HepG2 (cell line): ENCODE measurements around the gene RABEP1. TPM values are rescaled to one million over a fixed set of nuclear protein-coding genes. Genes with fewer than 3 reads are reported as not detected.

Experiments used
- CBFB ChIP-seq: sonication (generic); formaldehyde crosslinking; IDR thresholded peaks from 2 replicates; pipeline ENCODE4 v1.4.0; 2020; ENCODE audit warnings: missing genetic modification reagents
- CREM ChIP-seq, 2 experiments: sonication (generic) in 1 of 2; formaldehyde crosslinking in 1 of 2; IDR thresholded peaks; 2 replicates each; pipeline versions ENCODE4 v1.4.0 to v1.6.1; 2016 to 2020; ENCODE audit warnings: antibody characterized with exemption in 1 of 2, mild to moderate bottlenecking in 1 of 2, missing genetic modification reagents in 1 of 2
- FOXK1 ChIP-seq: sonication (generic); formaldehyde crosslinking; IDR thresholded peaks from 2 replicates; pipeline ENCODE4 v1.4.0; 2020; ENCODE audit warnings: low read depth, missing genetic modification reagents, borderline replicate concordance
- IRF1 ChIP-seq: sonication (generic); formaldehyde crosslinking; IDR thresholded peaks from 2 replicates; pipeline ENCODE4 v1.4.0; 2020; ENCODE audit warnings: low read depth, mild to moderate bottlenecking, missing genetic modification reagents
- IRX3 ChIP-seq: sonication (generic); formaldehyde crosslinking; IDR thresholded peaks from 2 replicates; pipeline ENCODE4 v1.8.1; 2023; ENCODE audit warnings: mild to moderate bottlenecking, low read depth, missing genetic modification reagents, borderline replicate concordance
- JUN ChIP-seq: sonication (generic); formaldehyde crosslinking; IDR thresholded peaks from 2 replicates; pipeline ENCODE4 v1.4.0; 2020; ENCODE audit warnings: mild to moderate bottlenecking, missing genetic modification reagents
- MTF2 ChIP-seq: sonication (generic); formaldehyde crosslinking; IDR thresholded peaks from 2 replicates; pipeline ENCODE4 v1.5.0; 2020; ENCODE audit warnings: missing genetic modification reagents, borderline replicate concordance
- NFRKB ChIP-seq: fragments of 450-650 bp; IDR thresholded peaks from 2 replicates; pipeline ENCODE4 v1.6.1; 2017
- NR2F2 ChIP-seq: IDR thresholded peaks from 2 replicates; pipeline ENCODE4 v1.6.1; 2012; ENCODE audit warnings: low read depth, inconsistent platforms, borderline replicate concordance
- PRMT3 ChIP-seq: sonication (generic); formaldehyde crosslinking; IDR thresholded peaks from 2 replicates; pipeline ENCODE4 v1.8.1; 2022; ENCODE audit warnings: low read depth, mild to moderate bottlenecking, moderate library complexity, missing genetic modification reagents, borderline replicate concordance
- SIX1 ChIP-seq: sonication (generic); formaldehyde crosslinking; IDR thresholded peaks from 2 replicates; pipeline ENCODE4 v1.4.0; 2020; ENCODE audit warnings: missing genetic modification reagents, borderline replicate concordance
- SNAPC5 ChIP-seq: sonication (generic); formaldehyde crosslinking; IDR thresholded peaks from 2 replicates; pipeline ENCODE4 v1.8.1; 2023; ENCODE audit warnings: mild to moderate bottlenecking, missing genetic modification reagents, borderline replicate concordance
- ZBTB26 ChIP-seq: IDR thresholded peaks from 2 replicates; pipeline ENCODE4 v1.6.1; 2016; ENCODE audit warnings: missing compliant biosample characterization, missing genetic modification reagents, borderline replicate concordance
- ZC3H13 ChIP-seq: sonication (generic); formaldehyde crosslinking; IDR thresholded peaks from 2 replicates; pipeline ENCODE4 v1.8.1; 2023; ENCODE audit warnings: mild to moderate bottlenecking, missing genetic modification reagents, moderate library complexity
- ZFAT ChIP-seq: sonication (generic); formaldehyde crosslinking; conservative IDR thresholded peaks from 2 replicates; pipeline ENCODE4 v1.8.1; 2023; ENCODE audit warnings: missing genetic modification reagents, inconsistent platforms
- ZNF264 ChIP-seq: sonication (generic); formaldehyde crosslinking; IDR thresholded peaks from 2 replicates; pipeline ENCODE4 v1.4.0; 2020; ENCODE audit warnings: missing genetic modification reagents
- ZNF337 ChIP-seq: sonication (generic); formaldehyde crosslinking; IDR thresholded peaks from 2 replicates; pipeline ENCODE4 v1.5.1; 2020; ENCODE audit warnings: missing genetic modification reagents, low read depth, mild to moderate bottlenecking, borderline replicate concordance
- ZNF546 ChIP-seq: sonication (generic); formaldehyde crosslinking; conservative IDR thresholded peaks from 2 replicates; pipeline ENCODE4 v1.8.1; 2023; ENCODE audit warnings: mild to moderate bottlenecking, missing genetic modification reagents
- ZNF589 ChIP-seq: sonication (generic); formaldehyde crosslinking; conservative IDR thresholded peaks from 2 replicates; pipeline ENCODE4 v1.8.0; 2022; ENCODE audit warnings: mild to moderate bottlenecking, moderate library complexity, missing genetic modification reagents
- ZNF773 ChIP-seq: sonication (generic); formaldehyde crosslinking; IDR thresholded peaks from 2 replicates; pipeline ENCODE4 v1.4.0; 2020; ENCODE audit warnings: missing genetic modification reagents, borderline replicate concordance
- ZNF839 ChIP-seq: sonication (generic); formaldehyde crosslinking; IDR thresholded peaks from 2 replicates; pipeline ENCODE4 v1.4.0; 2020; ENCODE audit warnings: missing genetic modification reagents, mild to moderate bottlenecking, borderline replicate concordance
- ZSCAN25 ChIP-seq: sonication (generic); formaldehyde crosslinking; IDR thresholded peaks from 2 replicates; pipeline ENCODE4 v1.8.0; 2022; ENCODE audit warnings: mild to moderate bottlenecking, missing genetic modification reagents
- ZZZ3 ChIP-seq: sonication (generic); formaldehyde crosslinking; IDR thresholded peaks from 2 replicates; pipeline ENCODE4 v1.4.0; 2020; ENCODE audit warnings: missing genetic modification reagents, mild to moderate bottlenecking, borderline replicate concordance
- polyA plus RNA-seq, 8 experiments: library from polyadenylated mRNA; depleted of rRNA in 3 of 8; stranded (reverse) in 7 of 8; unstranded in 1 of 8; fragments of >200 nt; fragmentation: Illumina TruSeq in 4 of 8; extraction: Trizol in 4 of 8; gene quantifications; 2 replicates each; pipeline versions ENCODE4 v1.2.1 to v1.2.3, GENCODE V29; 2011 to 2016; ENCODE audit warnings: low read depth in 4 of 8, missing spikeins in 1 of 8, mixed read lengths in 1 of 8; ENCODE audit not compliant: insufficient read depth in 1 of 8
- total RNA-seq, 5 experiments: library from RNA; depleted of rRNA; stranded (reverse); fragments of >200 nt; fragmentation: Illumina TruSeq; extraction: Trizol; gene quantifications; 2 replicates each; pipeline ENCODE4 v1.2.3, GENCODE V29; 2016; ENCODE audit warnings: low read depth in 1 of 5
- TF ChIP-seq, protein P1 (sequence below): IDR thresholded peaks from 2 replicates; pipeline ENCODE4 v1.6.1; 2016; ENCODE audit warnings: mild to moderate bottlenecking
- TF ChIP-seq, protein P2 (sequence below): sonication (generic); formaldehyde crosslinking; IDR thresholded peaks from 2 replicates; pipeline ENCODE4 v1.4.0; 2020; ENCODE audit warnings: missing genetic modification reagents, borderline replicate concordance

Gene RABEP1
- total and polyA plus RNA-seq, 2 of the 13 experiments (the other 11 are each of a cell fraction or from before 2014, with no cell fraction given): 13.7 to 41.5 TPM

GRCh38 chr17:5419356-5419958 lies 137.4 kb downstream of the RABEP1 start, which contains the start of gene NUP88 (continued):
- TF ChIP-seq MTF2 (CRISPR knock-in tag): no peak
- TF ChIP-seq CBFB (CRISPR knock-in tag): no peak; the same call in none of the 2 replicates
- no peak for TF ChIP-seq IRX3 (CRISPR knock-in tag)
- TF ChIP-seq ZC3H13: peak; percentile 66; the same call in 1 of the 2 replicates
- no peak for TF ChIP-seq SNAPC5 (CRISPR knock-in tag)
- TF ChIP-seq ZZZ3 (CRISPR knock-in tag): no peak
- TF ChIP-seq ZNF337 (CRISPR knock-in tag): no peak
- no peak for TF ChIP-seq PRMT3
- no peak for TF ChIP-seq ZSCAN25 (CRISPR knock-in tag)
- no peak for TF ChIP-seq ZBTB26 (CRISPR knock-in tag)
- 0 out of 2 replicates have a peak, but pooled peaks have one; percentile 0 for TF ChIP-seq SIX1
- no peak for TF ChIP-seq NR2F2
- peak; percentile 59; the same call in 1 of the 2 replicates for TF ChIP-seq ZNF773 (CRISPR knock-in tag)
- TF ChIP-seq, protein P1, sequence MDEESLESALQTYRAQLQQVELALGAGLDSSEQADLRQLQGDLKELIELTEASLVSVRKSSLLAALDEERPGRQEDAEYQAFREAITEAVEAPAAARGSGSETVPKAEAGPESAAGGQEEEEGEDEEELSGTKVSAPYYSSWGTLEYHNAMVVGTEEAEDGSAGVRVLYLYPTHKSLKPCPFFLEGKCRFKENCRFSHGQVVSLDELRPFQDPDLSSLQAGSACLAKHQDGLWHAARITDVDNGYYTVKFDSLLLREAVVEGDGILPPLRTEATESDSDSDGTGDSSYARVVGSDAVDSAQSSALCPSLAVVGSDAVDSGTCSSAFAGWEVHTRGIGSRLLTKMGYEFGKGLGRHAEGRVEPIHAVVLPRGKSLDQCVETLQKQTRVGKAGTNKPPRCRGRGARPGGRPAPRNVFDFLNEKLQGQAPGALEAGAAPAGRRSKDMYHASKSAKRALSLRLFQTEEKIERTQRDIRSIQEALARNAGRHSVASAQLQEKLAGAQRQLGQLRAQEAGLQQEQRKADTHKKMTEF (CRISPR knock-in tag): 0 out of 2 replicates have a peak, but pooled peaks have one; percentile 47
- TF ChIP-seq ZNF546: no peak
- no peak for TF ChIP-seq NFRKB
- TF ChIP-seq ZNF839 (CRISPR knock-in tag): no peak
- peak; percentile 80 for TF ChIP-seq CREM (IDR thresholded peaks at IDR 0.05)
- no peak for TF ChIP-seq CREM (CRISPR knock-in tag; IDR thresholded peaks at IDR 0.05)
- TF ChIP-seq IRF1 (CRISPR knock-in tag): no peak
- TF ChIP-seq, protein P2, sequence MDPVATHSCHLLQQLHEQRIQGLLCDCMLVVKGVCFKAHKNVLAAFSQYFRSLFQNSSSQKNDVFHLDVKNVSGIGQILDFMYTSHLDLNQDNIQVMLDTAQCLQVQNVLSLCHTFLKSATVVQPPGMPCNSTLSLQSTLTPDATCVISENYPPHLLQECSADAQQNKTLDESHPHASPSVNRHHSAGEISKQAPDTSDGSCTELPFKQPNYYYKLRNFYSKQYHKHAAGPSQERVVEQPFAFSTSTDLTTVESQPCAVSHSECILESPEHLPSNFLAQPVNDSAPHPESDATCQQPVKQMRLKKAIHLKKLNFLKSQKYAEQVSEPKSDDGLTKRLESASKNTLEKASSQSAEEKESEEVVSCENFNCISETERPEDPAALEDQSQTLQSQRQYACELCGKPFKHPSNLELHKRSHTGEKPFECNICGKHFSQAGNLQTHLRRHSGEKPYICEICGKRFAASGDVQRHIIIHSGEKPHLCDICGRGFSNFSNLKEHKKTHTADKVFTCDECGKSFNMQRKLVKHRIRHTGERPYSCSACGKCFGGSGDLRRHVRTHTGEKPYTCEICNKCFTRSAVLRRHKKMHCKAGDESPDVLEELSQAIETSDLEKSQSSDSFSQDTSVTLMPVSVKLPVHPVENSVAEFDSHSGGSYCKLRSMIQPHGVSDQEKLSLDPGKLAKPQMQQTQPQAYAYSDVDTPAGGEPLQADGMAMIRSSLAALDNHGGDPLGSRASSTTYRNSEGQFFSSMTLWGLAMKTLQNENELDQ (CRISPR knock-in tag): no peak
- peak; percentile 62; the same call in 1 of the 2 replicates for TF ChIP-seq ZNF589 (CRISPR knock-in tag)
- TF ChIP-seq ZFAT (CRISPR knock-in tag): no peak
- TF ChIP-seq FOXK1: no peak
- no peak for TF ChIP-seq JUN (CRISPR knock-in tag)
- no peak for TF ChIP-seq ZNF264 (CRISPR knock-in tag)
